ENCODE measurements around the gene TRHDE.

- TF ChIP-seq TP53 (CRISPR knock-in tag; conservative IDR thresholded peaks at IDR 0.05) = no peak
- TF ChIP-seq SMC3 (IDR thresholded peaks at IDR 0.05; ENCODE audit: low read length) = no peak
- TF ChIP-seq ZNF883 (CRISPR knock-in tag; IDR thresholded peaks at IDR 0.05; ENCODE audit: not compliant biosample characterization) = no peak
- TF ChIP-seq CTCF (CRISPR knock-in tag; IDR thresholded peaks at IDR 0.05) = no peak
- TF ChIP-seq ZNF615 (CRISPR knock-in tag; IDR thresholded peaks at IDR 0.05; ENCODE audit: borderline replicate concordance) = no peak
- no peak for TF ChIP-seq TBL1XR1 (IDR thresholded peaks at IDR 0.05; ENCODE audit: borderline replicate concordance, low read length, partially characterized antibody)
- no peak for TF ChIP-seq ZFX (CRISPR knock-in tag; IDR thresholded peaks at IDR 0.05; ENCODE audit: low read depth)
- no peak for TF ChIP-seq ELF4 (CRISPR knock-in tag; IDR thresholded peaks at IDR 0.05; ENCODE audit: borderline replicate concordance)
Measured at GRCh38 chr12:72453550-72453949, 181.4 kb downstream of the TRHDE start.
